Calu3 (cell line): ENCODE measurements around the gene VPS13D. TPM values are rescaled to one million over a fixed set of nuclear protein-coding genes. Genes with fewer than 3 reads are reported as not detected.

Experiments
- BruUV-seq: library from RNA; stranded (reverse); fragments of 400-500 nt; replicated peaks from 2 replicates; lab custom pipeline; 2021; lab: Mats Ljungman, UMichigan
- CTCF ChIA-PET: fragments of 300-600 bp; sonication (Branson Sonifier 250); formaldehyde crosslinking; loops from one replicate; lab custom pipeline; 2022; ENCODE audit warnings: antibody characterized with exemption; lab: Charles Lee
- DNase-seq: peaks from one replicate; pipeline ENCODE4 v3.0.0; 2022
- H3K27ac Mint-ChIP-seq: one replicate; pipeline ENCODE4 v1.8.0; 2022; ENCODE audit warnings: mixed read lengths; ENCODE audit not compliant: unreplicated experiment
- H3K27me3 Mint-ChIP-seq: one replicate; pipeline ENCODE4 v1.8.0; 2022; ENCODE audit warnings: mixed read lengths; ENCODE audit not compliant: unreplicated experiment
- H3K36me3 Mint-ChIP-seq: one replicate; pipeline ENCODE4 v1.8.0; 2022; ENCODE audit warnings: mild to moderate bottlenecking, moderate library complexity, mixed read lengths; ENCODE audit not compliant: insufficient read depth, unreplicated experiment
- H3K4me1 Mint-ChIP-seq: one replicate; pipeline ENCODE4 v1.8.0; 2022; ENCODE audit warnings: mild to moderate bottlenecking, low read depth, mixed read lengths; ENCODE audit not compliant: unreplicated experiment
- H3K4me3 Mint-ChIP-seq: one replicate; pipeline ENCODE4 v1.8.0; 2022; ENCODE audit warnings: mild to moderate bottlenecking, low read depth, moderate library complexity, mixed read lengths; ENCODE audit not compliant: unreplicated experiment
- H3K9me3 Mint-ChIP-seq: one replicate; pipeline ENCODE4 v1.8.0; 2022; ENCODE audit warnings: low read depth, mixed read lengths; ENCODE audit not compliant: unreplicated experiment
- intact Hi-C: fragments of 100-400 bp; cut with micrococcal nuclease; formaldehyde crosslinking; loops from one replicate; pipeline ENCODE4 v1.10.0; 2022; ENCODE audit not compliant: unreplicated experiment
- total RNA-seq: library from RNA; stranded (reverse); gene quantifications from 2 replicates; pipeline ENCODE4 v1.2.3, GENCODE V29; 2022
- TF ChIP-seq, protein P1 (sequence below): fragments of 200-600 bp; IDR thresholded peaks from one replicate; pipeline ENCODE4 v1.8.0; 2022; ENCODE audit warnings: antibody characterized with exemption; ENCODE audit not compliant: unreplicated experiment

The VPS13D gene
- total RNA-seq, 1 experiment from 2014 or later = 30.6 TPM

DNA sequence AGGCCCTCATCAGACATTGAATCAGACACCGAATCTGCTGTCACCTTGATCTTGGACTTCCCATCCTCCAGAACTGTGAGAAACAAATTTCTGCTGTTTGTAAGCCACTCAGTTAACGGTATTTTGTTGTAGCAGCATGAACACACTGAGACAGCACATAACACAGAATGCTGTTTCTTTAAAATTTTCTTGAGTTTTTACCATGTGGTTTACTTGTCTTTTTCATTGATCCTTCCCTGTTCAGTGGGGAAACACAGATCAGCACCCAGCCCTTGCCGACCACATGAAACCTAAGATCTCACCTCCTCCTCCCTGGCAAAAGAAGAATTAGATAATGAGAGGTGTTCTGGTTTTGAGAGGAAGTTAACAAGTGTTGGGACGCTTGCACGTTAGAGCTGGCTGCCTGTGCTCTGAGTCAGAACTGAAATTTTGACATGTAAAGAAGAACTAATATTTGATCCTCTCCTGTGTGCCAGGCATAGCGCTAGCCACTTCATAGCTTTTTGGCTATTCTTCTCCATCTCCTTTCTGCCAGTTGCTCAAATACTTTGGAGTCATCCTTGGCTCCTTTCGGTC lies 208.6 kb downstream of the VPS13D start:
- H3K4me3 Mint-ChIP-seq = no peak overlapping the region
- BruUV-seq = no TSS peak
- CTCF ChIA-PET = no interaction called here
- TF ChIP-seq, protein P1, sequence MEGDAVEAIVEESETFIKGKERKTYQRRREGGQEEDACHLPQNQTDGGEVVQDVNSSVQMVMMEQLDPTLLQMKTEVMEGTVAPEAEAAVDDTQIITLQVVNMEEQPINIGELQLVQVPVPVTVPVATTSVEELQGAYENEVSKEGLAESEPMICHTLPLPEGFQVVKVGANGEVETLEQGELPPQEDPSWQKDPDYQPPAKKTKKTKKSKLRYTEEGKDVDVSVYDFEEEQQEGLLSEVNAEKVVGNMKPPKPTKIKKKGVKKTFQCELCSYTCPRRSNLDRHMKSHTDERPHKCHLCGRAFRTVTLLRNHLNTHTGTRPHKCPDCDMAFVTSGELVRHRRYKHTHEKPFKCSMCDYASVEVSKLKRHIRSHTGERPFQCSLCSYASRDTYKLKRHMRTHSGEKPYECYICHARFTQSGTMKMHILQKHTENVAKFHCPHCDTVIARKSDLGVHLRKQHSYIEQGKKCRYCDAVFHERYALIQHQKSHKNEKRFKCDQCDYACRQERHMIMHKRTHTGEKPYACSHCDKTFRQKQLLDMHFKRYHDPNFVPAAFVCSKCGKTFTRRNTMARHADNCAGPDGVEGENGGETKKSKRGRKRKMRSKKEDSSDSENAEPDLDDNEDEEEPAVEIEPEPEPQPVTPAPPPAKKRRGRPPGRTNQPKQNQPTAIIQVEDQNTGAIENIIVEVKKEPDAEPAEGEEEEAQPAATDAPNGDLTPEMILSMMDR = no peak
- H3K4me1 Mint-ChIP-seq = peaks cover 40% of the 10 kb centered on the region
- peaks cover under 1% of the 10 kb centered on the region for H3K9me3 Mint-ChIP-seq
- no peak overlapping the region for H3K27ac Mint-ChIP-seq
- H3K36me3 Mint-ChIP-seq = peaks cover 11% of the 10 kb centered on the region
- no peak for DNase-seq
- intact Hi-C loops = loop anchor here (5.0 kb wide), 1 partner anchor 126 kb away; no protein-coding TSS in a partner anchor
- no peaks in the 10 kb centered on the region for H3K27me3 Mint-ChIP-seq

- no peaks in the 10 kb centered on the region for H3K27me3 Mint-ChIP-seq
- no peak for DNase-seq
These were observed 209.2 kb downstream of the VPS13D start for GRCh38 chr1:12439073-12439472.

GRCh38 chr1:12441414-12442105 lies 211.7 kb downstream of the VPS13D start:
- Mint-ChIP-seq H3K36me3 (peaks cover 4% of the 10 kb centered on the region), H3K27ac (no peak overlapping the region), H3K27me3 (no peaks in the 10 kb centered on the region), H3K9me3 (peaks cover 3% of the 10 kb centered on the region), H3K4me1 (peaks cover 16% of the 10 kb centered on the region), H3K4me3 (no peak overlapping the region)
- TF ChIP-seq, protein P1 = no peak
- no TSS peak for BruUV-seq
- no peak for DNase-seq
- CTCF ChIA-PET = no interaction called here
- intact Hi-C loops = no loop called here

More at GRCh38 chr1:12439073-12439472, 209.2 kb downstream of the VPS13D start:
- BruUV-seq = no TSS peak
- Mint-ChIP-seq H3K36me3 (peaks cover 5% of the 10 kb centered on the region), H3K27ac (no peak overlapping the region), H3K9me3 (peaks cover 3% of the 10 kb centered on the region), H3K4me3 (no peak overlapping the region), H3K4me1 (peaks cover 33% of the 10 kb centered on the region)
- TF ChIP-seq, protein P1 = no peak
- intact Hi-C loops = loop anchor here (5.0 kb wide), 1 partner anchor 127 kb away; no protein-coding TSS in a partner anchor
- CTCF ChIA-PET = no interaction called here

GRCh38 chr1:12442217-12442616 lies 212.4 kb downstream of the VPS13D start:
- TF ChIP-seq, protein P1 = no peak
- Mint-ChIP-seq H3K36me3 (peaks cover 4% of the 10 kb centered on the region), H3K4me3 (no peak overlapping the region), H3K27me3 (no peaks in the 10 kb centered on the region), H3K9me3 (peaks cover 3% of the 10 kb centered on the region), H3K4me1 (peaks cover 16% of the 10 kb centered on the region), H3K27ac (no peak overlapping the region)
- BruUV-seq = no TSS peak
- intact Hi-C loops = no loop called here
- DNase-seq = no peak
- CTCF ChIA-PET = no interaction called here
